Urinary bladder (tissue), 4 donors: ENCODE results near the gene SNAI3. TPM values are rescaled to one million over a fixed set of nuclear protein-coding genes. Genes with fewer than 3 reads are reported as not detected.

Source experiments
- DNase-seq: peaks from one replicate; pipeline ENCODE4 v3.0.0-alpha.2; 2015; ENCODE audit errors: extremely low spot score
- H3K27ac ChIP-seq: one replicate; pipeline ENCODE4 v1.5.1; 2013; ENCODE audit warnings: low read depth, mild to moderate bottlenecking, moderate library complexity
- H3K36me3 ChIP-seq: one replicate; pipeline ENCODE4 v1.6.1; 2013; ENCODE audit warnings: mild to moderate bottlenecking, moderate library complexity; ENCODE audit not compliant: insufficient read depth
- H3K4me1 ChIP-seq: one replicate; pipeline ENCODE4 v1.6.1; 2013; ENCODE audit warnings: mild to moderate bottlenecking, moderate library complexity; ENCODE audit not compliant: insufficient read depth
- H3K4me3 ChIP-seq: one replicate; pipeline ENCODE4 v1.5.1; 2013; ENCODE audit warnings: low read depth, low read length
- WGBS: extraction: QIAGEN DNeasy Blood & Tissue Kit; methylation state at CpG from one replicate; pipeline ENCODE4 v1.1.7; 2013; 5-methylcytosine and 5-hydroxymethylcytosine counted together
- polyA plus RNA-seq: library from polyadenylated mRNA; stranded (reverse); fragments of 200-250 nt; gene quantifications from one replicate; pipeline ENCODE4 v1.2.3, GENCODE V29; 2013
- total RNA-seq: library from RNA; depleted of rRNA; stranded (reverse); fragments of >200 nt; gene quantifications from one replicate; pipeline ENCODE4 v1.2.3, GENCODE V29; 2014
- donor health status: healthy with polysubstance abuse.
- donor health status: healthy.

Gene SNAI3
- total and polyA plus RNA-seq, 2 donors: 0.82 TPM; not detected in 1

- Histone ChIP-seq H3K4me3 (no peak overlapping the region), H3K4me1 (no peaks in the 10 kb centered on the region), H3K36me3 (peaks cover 18% of the 10 kb centered on the region), H3K27ac (no peak overlapping the region)
- 82% methylated on average over 32 of the region's 32 CpGs for WGBS
- DNase-seq: no peak
Measured at GRCh38 chr16:88725609-88726407, 39.5 kb upstream of the SNAI3 start.

- 84% methylated on average over 31 of the region's 31 CpGs for WGBS
- H3K4me1 ChIP-seq: no peaks in the 10 kb centered on the region
- H3K27ac ChIP-seq: no peak overlapping the region
- peaks cover 18% of the 10 kb centered on the region for H3K36me3 ChIP-seq
- DNase-seq: no peak
- no peak overlapping the region for H3K4me3 ChIP-seq
Measured at GRCh38 chr16:88724855-88725555, 38.7 kb upstream of the SNAI3 start.

GRCh38 chr16:88723911-88724310 is 37.6 kb upstream of the SNAI3 start:
- no peak for DNase-seq
- Histone ChIP-seq H3K4me3 (no peak overlapping the region), H3K36me3 (peaks cover 15% of the 10 kb centered on the region)

GRCh38 chr16:88723507-88723887 is 37.2 kb upstream of the SNAI3 start:
- Histone ChIP-seq H3K4me1 (no peaks in the 10 kb centered on the region), H3K4me3 (no peak overlapping the region), H3K27ac (no peak overlapping the region), H3K36me3 (peaks cover 15% of the 10 kb centered on the region)
- no peak for DNase-seq
- 89% methylated on average over 8 of the region's 8 CpGs for WGBS

More at GRCh38 chr16:88723911-88724310, 37.6 kb upstream of the SNAI3 start:
- no peak overlapping the region for H3K27ac ChIP-seq
- no peaks in the 10 kb centered on the region for H3K4me1 ChIP-seq
- WGBS: 91% methylated on average over 17 of the region's 17 CpGs

- Histone ChIP-seq H3K4me1 (no peaks in the 10 kb centered on the region), H3K27ac (no peak overlapping the region), H3K36me3 (peaks cover 15% of the 10 kb centered on the region), H3K4me3 (no peak overlapping the region)
- 91% methylated on average over 39 of the region's 39 CpGs for WGBS
- no peak for DNase-seq
Measured at GRCh38 chr16:88722784-88723506, 36.6 kb upstream of the SNAI3 start.

- Histone ChIP-seq H3K4me3 (no peak overlapping the region), H3K4me1 (no peaks in the 10 kb centered on the region), H3K36me3 (peaks cover 15% of the 10 kb centered on the region), H3K27ac (no peak overlapping the region)
- 95% methylated on average over 61 of the region's 61 CpGs for WGBS
- DNase-seq: no peak
Measured at GRCh38 chr16:88721815-88722755, 35.8 kb upstream of the SNAI3 start.

- H3K36me3 ChIP-seq: peaks cover 17% of the 10 kb centered on the region
- H3K4me3 ChIP-seq: no peak overlapping the region
- H3K27ac ChIP-seq: no peak overlapping the region
- 95% methylated on average over 17 of the region's 17 CpGs for WGBS
- no peak for DNase-seq
- no peaks in the 10 kb centered on the region for H3K4me1 ChIP-seq
Measured at GRCh38 chr16:88721236-88721635, 34.9 kb upstream of the SNAI3 start.

GRCh38 chr16:88720396-88720970 is 34.2 kb upstream of the SNAI3 start:
- no peak overlapping the region for H3K4me3 ChIP-seq
- no peak for DNase-seq
- 91% methylated on average over 23 of the region's 23 CpGs for WGBS
- no peaks in the 10 kb centered on the region for H3K4me1 ChIP-seq
- H3K27ac ChIP-seq: no peak overlapping the region
- H3K36me3 ChIP-seq: peaks cover 15% of the 10 kb centered on the region

GRCh38 chr16:88719933-88720296 is 33.6 kb upstream of the SNAI3 start:
- Histone ChIP-seq H3K4me3 (no peak overlapping the region), H3K27ac (no peak overlapping the region), H3K36me3 (peaks cover 16% of the 10 kb centered on the region), H3K4me1 (no peaks in the 10 kb centered on the region)
- no peak for DNase-seq
- WGBS: 94% methylated on average over 19 of the region's 19 CpGs

- 89% methylated on average over 29 of the region's 29 CpGs for WGBS
- no peak for DNase-seq
- H3K36me3 ChIP-seq: peaks cover 18% of the 10 kb centered on the region
- H3K27ac ChIP-seq: no peak overlapping the region
- no peak overlapping the region for H3K4me3 ChIP-seq
- no peaks in the 10 kb centered on the region for H3K4me1 ChIP-seq
Measured at GRCh38 chr16:88719267-88719932, 33.1 kb upstream of the SNAI3 start.

GRCh38 chr16:88718178-88718577 is 31.9 kb upstream of the SNAI3 start:
- Histone ChIP-seq H3K4me3 (no peak overlapping the region), H3K36me3 (peaks cover 16% of the 10 kb centered on the region), H3K4me1 (no peaks in the 10 kb centered on the region), H3K27ac (no peak overlapping the region)
- 94% methylated on average over 11 of the region's 11 CpGs for WGBS
- no peak for DNase-seq

GRCh38 chr16:88716601-88717001 is 30.3 kb upstream of the SNAI3 start:
- H3K36me3 ChIP-seq: peaks cover 10% of the 10 kb centered on the region
- WGBS: 95% methylated on average over 21 of the region's 21 CpGs

More at GRCh38 chr16:88716601-88717001, 30.3 kb upstream of the SNAI3 start:
- DNase-seq: no peak
- no peak overlapping the region for H3K4me3 ChIP-seq
- H3K27ac ChIP-seq: no peak overlapping the region
- H3K4me1 ChIP-seq: no peaks in the 10 kb centered on the region
